Fibroblast of lung (primary cell): ENCODE data around the gene TACC2. TPM values are rescaled to one million over a fixed set of nuclear protein-coding genes. Genes with fewer than 3 reads are reported as not detected.
A peak's percentile ranks its signal among the peaks of the same experiment; 100 is the strongest.

Experiments used
- DNase-seq, 2 donors: peaks; one replicate each; pipeline versions ENCODE4 v3.0.0 to v3.0.0-alpha.2; 2010; ENCODE audit warnings: low read depth in 2 of 2
- H2AFZ ChIP-seq: 2 replicates; pipeline ENCODE4 v1.5.1; 2012; ENCODE audit warnings: low read length, control low read depth, inconsistent platforms
- H3K27ac ChIP-seq: 2 replicates; pipeline ENCODE4 v1.5.1; 2011; ENCODE audit warnings: low read length, control low read depth; ENCODE audit not compliant: insufficient read depth
- H3K27me3 ChIP-seq: 2 replicates; pipeline ENCODE4 v1.5.1; 2011; ENCODE audit warnings: mild to moderate bottlenecking, low read length; ENCODE audit not compliant: control insufficient read depth, insufficient read depth
- H3K36me3 ChIP-seq: 2 replicates; pipeline ENCODE4 v1.5.1; 2011; ENCODE audit warnings: low read length; ENCODE audit not compliant: control insufficient read depth, insufficient read depth
- H3K4me1 ChIP-seq: 2 replicates; pipeline ENCODE4 v1.5.1; 2011; ENCODE audit warnings: low read length; ENCODE audit not compliant: control insufficient read depth, insufficient read depth; ENCODE audit errors: extremely low read depth
- H3K4me2 ChIP-seq: 2 replicates; pipeline ENCODE4 v1.5.1; 2011; ENCODE audit warnings: low read length, control low read depth; ENCODE audit not compliant: insufficient read depth; ENCODE audit errors: extremely low read depth
- H3K4me3 ChIP-seq, 4 experiments: fragments of 200-600 bp in 1 of 4; sonication (generic) in 1 of 4; replicated peaks in 1 of 4; 2 replicates each; pipeline ENCODE4 v1.5.1; 2011 to 2016; ENCODE audit warnings: low read length in 4 of 4, low read depth in 3 of 4, mild to moderate bottlenecking in 3 of 4, control low read depth in 2 of 4, inconsistent platforms in 1 of 4, mixed read lengths in 1 of 4; ENCODE audit not compliant: insufficient read depth in 1 of 4; ENCODE audit errors: control extremely low read depth in 1 of 4
- H3K79me2 ChIP-seq: 2 replicates; pipeline ENCODE4 v1.5.1; 2012; ENCODE audit warnings: mild to moderate bottlenecking, low read length, inconsistent platforms; ENCODE audit not compliant: control insufficient read depth, insufficient read depth
- H3K9ac ChIP-seq: 2 replicates; pipeline ENCODE4 v1.5.1; 2011; ENCODE audit warnings: mild to moderate bottlenecking, low read length, control low read depth; ENCODE audit not compliant: insufficient read depth
- H3K9me3 ChIP-seq: 2 replicates; pipeline ENCODE4 v1.5.1; 2012; ENCODE audit warnings: low read depth, low read length; ENCODE audit not compliant: control insufficient read depth, insufficient read depth
- H4K20me1 ChIP-seq: 2 replicates; pipeline ENCODE4 v1.5.1; 2011; ENCODE audit warnings: low read length; ENCODE audit not compliant: control insufficient read depth, insufficient read depth; ENCODE audit errors: extremely low read depth
- CTCF ChIP-seq, 2 donors: IDR thresholded peaks in 1 of 2; conservative IDR thresholded peaks in 1 of 2; 1 replicate in 1 of 2; 2 replicates in 1 of 2; pipeline ENCODE4 v1.5.1; 2011 to 2012; ENCODE audit warnings: low read length in 2 of 2, control low read depth in 1 of 2, inconsistent platforms in 1 of 2, low read depth in 1 of 2, mild to moderate bottlenecking in 1 of 2
- EZH2 ChIP-seq: IDR thresholded peaks from 2 replicates; pipeline ENCODE4 v1.5.1; 2012; ENCODE audit warnings: low read length, control low read depth, mild to moderate bottlenecking; ENCODE audit errors: missing control alignments
- polyA plus RNA-seq, 2 donors: library from polyadenylated mRNA; depleted of rRNA in 1 of 2; stranded (reverse) in 1 of 2; unstranded in 1 of 2; fragments of >200 nt; gene quantifications; 2 replicates each; pipeline ENCODE4 v1.2.1, GENCODE V29; 2011 to 2012; ENCODE audit warnings: missing spikeins in 1 of 2
- total RNA-seq: library from RNA; depleted of rRNA; stranded (reverse); fragments of >200 nt; gene quantifications from 2 replicates; pipeline ENCODE4 v1.2.1, GENCODE V29; 2014

TACC2 gene
- total and polyA plus RNA-seq, 2 donors (not counting 1 experiment from before 2014, with no cell fraction given), result 7.6 to 13.0 TPM

GRCh38 chr10:121994429-121994941 lies 5.5 kb downstream of the TACC2 start:
- Histone ChIP-seq H3K4me3 (no peak overlapping the region), H3K4me2 (no peak overlapping the region), H3K9ac (no peak overlapping the region), H3K36me3 (no peaks in the 10 kb centered on the region), H3K27ac (no peak overlapping the region), H3K4me1 (no peaks in the 10 kb centered on the region), H4K20me1 (no peaks in the 10 kb centered on the region), H3K79me2 (no peaks in the 10 kb centered on the region), H2AFZ (no peak overlapping the region), H3K27me3 (no peaks in the 10 kb centered on the region), H3K9me3 (no peaks in the 10 kb centered on the region)
- TF ChIP-seq CTCF (conservative IDR thresholded peaks at IDR 0.05 in 1 of 2, IDR thresholded peaks at IDR 0.05 in 1 of 2; ENCODE audit: low read depth in 1 of 2, low read length in 2 of 2) (no peak), EZH2 (no peak)
- DNase-seq, result peak; percentile 8 to 11

GRCh38 chr10:121998462-121998861 lies 9.5 kb downstream of the TACC2 start:
- Histone ChIP-seq H3K79me2 (no peaks in the 10 kb centered on the region), H4K20me1 (no peaks in the 10 kb centered on the region), H2AFZ (no peak overlapping the region), H3K4me1 (no peaks in the 10 kb centered on the region), H3K9ac (no peak overlapping the region), H3K27ac (no peak overlapping the region), H3K27me3 (peaks cover 2% of the 10 kb centered on the region), H3K36me3 (no peaks in the 10 kb centered on the region), H3K4me2 (no peak overlapping the region), H3K4me3 (no peak overlapping the region), H3K9me3 (no peaks in the 10 kb centered on the region)
- TF ChIP-seq EZH2 (no peak), CTCF (conservative IDR thresholded peaks at IDR 0.05 in 1 of 2, IDR thresholded peaks at IDR 0.05 in 1 of 2; ENCODE audit: low read depth in 1 of 2, low read length in 2 of 2) (no peak)
- DNase-seq, result no peak

- Histone ChIP-seq H3K4me2 (no peak overlapping the region), H3K79me2 (no peaks in the 10 kb centered on the region), H3K4me3 (no peak overlapping the region), H3K36me3 (no peaks in the 10 kb centered on the region), H3K4me1 (no peaks in the 10 kb centered on the region), H3K27ac (no peak overlapping the region), H2AFZ (no peak overlapping the region), H3K9ac (no peak overlapping the region), H3K9me3 (no peaks in the 10 kb centered on the region), H3K27me3 (peaks cover 2% of the 10 kb centered on the region), H4K20me1 (no peaks in the 10 kb centered on the region)
- DNase-seq, result no peak
- TF ChIP-seq CTCF (conservative IDR thresholded peaks at IDR 0.05 in 1 of 2, IDR thresholded peaks at IDR 0.05 in 1 of 2; ENCODE audit: low read depth in 1 of 2, low read length in 2 of 2) (no peak), EZH2 (no peak)
Measured at GRCh38 chr10:121999301-121999700, 10.3 kb downstream of the TACC2 start.
